GM19193 (cell line): Measurements from ENCODE around the gene JADE1.
A peak's percentile ranks its signal among the peaks of the same experiment; 100 is the strongest.

Experiments
- POLR2A ChIP-seq: IDR thresholded peaks from 4 replicates; pipeline ENCODE4 v1.6.1; 2011; ENCODE audit not compliant: insufficient read depth, insufficient read length; ENCODE audit errors: extremely low read depth

The JADE1 gene

DNA sequence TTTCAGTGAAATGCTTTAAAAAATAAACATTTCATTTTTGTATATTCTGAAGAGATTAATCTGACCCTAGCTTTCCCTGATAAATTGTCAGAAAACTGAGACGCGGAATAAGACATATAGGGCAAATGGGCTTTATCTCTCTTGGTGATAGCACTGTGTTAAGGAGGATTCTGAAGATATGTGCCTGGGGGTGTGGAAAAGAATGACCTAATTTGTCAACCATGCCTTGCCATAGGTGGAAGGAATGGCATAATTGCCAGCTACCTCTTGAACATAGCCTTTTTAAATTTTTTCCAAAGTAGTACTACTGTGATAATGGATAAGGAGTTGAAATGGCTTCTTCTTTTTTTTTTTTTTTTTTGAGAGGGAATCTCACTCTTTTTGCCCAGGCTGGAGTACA lies 11.7 kb downstream of the JADE1 start:
- TF ChIP-seq POLR2A, result no peak

DNA sequence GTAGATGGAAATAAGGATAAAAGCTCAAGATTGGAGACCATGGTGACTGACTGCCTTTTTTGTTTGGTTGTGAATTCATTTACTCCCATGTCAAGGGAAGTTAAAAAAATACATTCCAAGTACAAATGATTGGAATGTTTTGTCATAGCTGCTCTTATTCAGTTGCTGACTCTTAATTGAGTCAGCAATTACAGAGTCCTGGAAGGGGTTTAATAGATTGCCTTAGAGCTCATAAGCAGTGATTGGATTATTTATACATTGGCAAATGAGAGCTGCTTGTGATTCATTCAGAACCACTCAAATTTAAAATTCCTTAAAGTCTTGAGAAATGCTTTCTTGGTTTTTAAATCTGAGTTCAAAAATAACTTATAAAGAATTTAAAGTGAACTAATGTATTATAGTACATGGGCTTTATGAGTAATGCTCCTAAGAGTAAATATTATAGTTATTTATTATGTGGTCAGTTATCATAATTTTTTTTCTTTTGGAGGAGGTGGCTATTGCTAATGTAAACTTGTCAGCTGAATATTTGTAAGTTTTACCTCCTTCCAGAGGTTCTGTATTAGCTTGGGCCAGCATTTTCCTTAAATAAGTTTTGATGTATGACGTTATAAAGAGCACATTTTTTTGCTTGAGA lies 13.6 kb downstream of the JADE1 start:
- no peak for TF ChIP-seq POLR2A

DNA sequence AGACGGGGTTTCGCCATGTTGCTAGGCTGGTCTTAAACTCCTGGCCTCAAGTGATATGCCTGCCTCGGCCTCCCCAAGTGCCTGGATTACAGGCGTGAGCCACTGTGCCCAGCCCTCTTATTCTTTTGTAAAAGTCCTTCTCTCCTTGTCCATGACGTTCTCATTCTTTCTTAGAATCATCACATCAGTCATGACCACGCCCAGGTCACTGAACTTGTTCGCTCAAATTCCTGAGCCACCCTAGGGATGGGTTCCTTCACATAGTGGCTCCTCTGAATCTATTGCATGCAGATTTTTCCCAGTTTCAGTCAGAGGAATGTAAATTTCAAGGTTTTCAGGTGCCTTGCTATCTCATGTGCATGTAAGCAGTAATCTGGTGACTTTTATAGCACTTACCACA lies 15.7 kb downstream of the JADE1 start:
- TF ChIP-seq POLR2A, result no peak

DNA sequence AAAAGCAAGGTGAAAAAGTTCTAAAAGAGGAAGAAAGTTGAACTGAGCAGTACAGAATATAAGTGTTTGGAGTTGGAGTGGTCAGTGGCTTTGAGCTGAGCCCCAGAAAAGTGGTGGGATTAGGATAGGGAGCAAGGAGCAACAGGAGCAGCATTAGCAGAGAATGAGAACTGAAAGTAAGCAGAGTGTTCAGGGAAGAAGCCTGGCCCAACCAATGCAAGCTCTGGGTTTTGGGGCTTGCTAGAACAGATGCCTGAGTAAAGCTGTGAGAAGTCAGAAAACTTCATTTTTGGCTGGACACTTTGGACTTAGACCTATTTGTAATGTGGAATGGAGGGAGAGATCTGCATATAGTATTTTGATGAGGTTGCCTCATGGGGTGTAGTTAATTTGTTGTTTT lies 17.8 kb downstream of the JADE1 start:
- TF ChIP-seq POLR2A, result no peak

DNA sequence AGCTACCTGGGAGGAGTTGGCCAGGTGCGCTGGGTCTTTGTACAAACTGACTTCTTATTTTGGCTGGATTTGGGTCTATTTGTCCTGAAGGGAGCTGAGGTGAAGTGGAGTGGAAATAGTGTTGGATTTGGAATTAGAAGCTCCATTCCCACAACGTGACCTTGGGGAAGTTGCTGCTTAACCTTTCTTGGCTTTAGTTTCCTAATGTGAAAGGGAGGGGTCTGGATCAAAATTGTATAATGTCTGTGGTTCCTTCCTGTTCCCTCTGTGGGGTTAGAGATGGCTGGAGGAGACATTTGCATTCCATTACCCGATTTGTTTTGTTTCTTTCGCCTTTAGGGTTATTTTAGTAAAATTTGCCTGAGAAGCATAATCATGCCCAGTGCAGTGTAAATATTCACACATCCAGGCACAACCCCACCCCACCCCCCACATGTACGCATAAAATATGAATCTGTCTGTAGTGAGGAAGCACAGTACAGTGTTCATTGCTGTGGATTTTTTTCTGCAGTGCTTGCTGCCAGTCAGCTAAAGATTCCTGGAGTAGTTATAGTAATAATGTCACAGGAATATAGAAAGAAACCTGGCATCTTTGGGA lies 21.5 kb downstream of the JADE1 start:
- no peak for TF ChIP-seq POLR2A

DNA sequence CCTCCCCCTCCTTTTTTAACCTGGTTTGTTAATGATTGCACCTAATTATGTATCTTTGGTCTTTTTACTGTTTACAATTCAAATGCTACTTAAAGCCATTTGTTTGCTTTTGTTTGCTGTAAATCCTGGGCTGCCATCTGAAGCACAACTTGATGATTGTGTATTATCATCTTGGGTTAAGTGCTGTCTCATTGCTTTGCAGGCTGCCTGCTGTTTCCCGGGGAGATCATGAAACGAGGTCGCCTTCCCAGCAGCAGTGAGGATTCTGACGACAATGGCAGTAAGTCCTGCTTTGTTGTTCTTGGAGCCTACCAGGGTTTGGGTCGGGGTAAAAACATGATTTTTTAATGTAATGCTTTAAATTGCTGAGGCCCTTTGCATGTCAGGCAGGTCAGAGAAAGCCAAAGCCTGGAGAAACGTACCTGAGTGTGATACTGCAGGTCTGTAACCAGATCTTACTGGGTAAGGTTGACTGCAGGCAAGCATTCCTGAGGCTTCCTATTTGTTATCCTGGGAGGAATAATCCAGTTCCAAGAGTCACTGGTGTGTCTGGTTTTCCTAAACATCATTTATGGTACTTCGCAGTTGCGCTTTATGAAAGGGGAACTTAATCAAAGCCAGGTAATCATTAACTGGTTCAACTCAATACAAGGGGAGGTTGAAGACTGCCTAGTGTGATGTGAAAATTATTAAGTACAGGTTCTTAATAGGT lies 22.2 kb downstream of the JADE1 start:
- TF ChIP-seq POLR2A, result peak; percentile 17

DNA sequence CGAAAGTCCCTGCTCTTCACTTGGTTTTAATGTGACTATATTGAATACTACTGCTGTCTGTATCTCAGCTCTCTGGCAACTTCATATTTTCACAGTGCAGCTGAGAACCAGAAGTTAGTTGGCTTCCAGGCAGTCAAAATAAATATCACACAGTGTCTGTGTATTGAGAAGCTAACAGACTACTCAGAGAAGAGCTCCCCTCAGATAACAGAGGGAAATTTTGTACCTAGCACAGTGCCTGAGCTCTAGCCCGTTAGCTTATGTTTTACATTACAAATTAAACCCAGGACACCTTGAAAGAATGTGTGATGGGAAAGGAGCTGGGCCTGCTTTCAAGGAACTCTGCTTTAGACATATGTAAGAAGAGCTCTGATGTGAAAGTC lies 22.7 kb downstream of the JADE1 start:
- no peak for TF ChIP-seq POLR2A

DNA sequence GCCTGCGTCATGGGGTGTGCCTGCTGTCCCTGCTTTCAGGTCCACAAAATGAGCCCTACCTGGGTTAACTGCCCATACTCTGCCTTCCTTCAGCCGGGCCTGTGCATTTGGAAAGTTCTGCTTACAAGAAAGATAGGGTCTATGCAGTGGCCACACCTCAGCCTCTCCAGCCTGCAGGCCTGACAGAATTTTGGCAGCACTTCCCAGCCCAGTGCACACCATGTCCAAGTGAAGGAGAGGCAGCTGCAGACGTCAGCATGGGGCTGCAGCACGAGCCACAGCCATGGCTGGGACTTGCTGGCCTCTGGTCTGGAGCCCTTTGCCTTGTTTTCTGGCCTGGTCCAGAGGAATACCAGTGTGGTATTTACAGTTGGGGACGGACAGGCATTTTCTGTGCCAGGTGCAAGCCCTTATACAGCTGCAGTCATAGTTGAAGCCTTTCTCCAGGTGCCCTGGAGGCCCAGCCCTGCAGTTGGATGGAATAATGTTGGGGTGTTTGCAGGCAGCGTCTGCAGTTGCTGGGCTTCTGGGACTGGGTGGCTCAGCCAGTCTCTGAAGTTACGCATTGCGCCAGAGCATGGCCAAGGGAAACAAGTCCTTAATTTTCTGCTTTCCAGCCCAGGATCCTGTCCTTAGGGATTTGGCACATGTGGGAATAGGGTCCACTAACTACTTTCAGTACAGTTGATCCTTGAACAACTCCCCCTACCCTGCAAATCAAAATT lies 26.2 kb downstream of the JADE1 start:
- TF ChIP-seq POLR2A, result no peak

DNA sequence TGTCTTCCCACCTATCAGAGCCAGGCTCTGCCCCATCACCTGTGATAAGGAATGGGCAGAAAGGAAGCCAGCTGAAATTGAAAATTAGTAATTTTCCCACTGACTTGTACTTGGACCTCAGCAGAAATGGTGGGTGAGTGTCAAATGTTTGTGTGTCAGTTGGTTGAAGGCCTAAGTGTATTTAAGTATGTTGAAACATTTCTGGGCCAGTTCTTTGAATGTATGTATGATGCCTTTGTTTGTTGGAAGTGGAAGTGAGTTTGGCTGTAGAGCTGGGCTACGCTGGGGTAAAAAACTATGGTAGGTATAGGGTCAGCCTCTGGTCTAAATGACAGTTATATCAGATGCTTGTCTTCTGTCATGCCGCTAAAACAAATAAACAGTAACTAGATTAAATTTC lies 27.7 kb downstream of the JADE1 start:
- no peak for TF ChIP-seq POLR2A

DNA sequence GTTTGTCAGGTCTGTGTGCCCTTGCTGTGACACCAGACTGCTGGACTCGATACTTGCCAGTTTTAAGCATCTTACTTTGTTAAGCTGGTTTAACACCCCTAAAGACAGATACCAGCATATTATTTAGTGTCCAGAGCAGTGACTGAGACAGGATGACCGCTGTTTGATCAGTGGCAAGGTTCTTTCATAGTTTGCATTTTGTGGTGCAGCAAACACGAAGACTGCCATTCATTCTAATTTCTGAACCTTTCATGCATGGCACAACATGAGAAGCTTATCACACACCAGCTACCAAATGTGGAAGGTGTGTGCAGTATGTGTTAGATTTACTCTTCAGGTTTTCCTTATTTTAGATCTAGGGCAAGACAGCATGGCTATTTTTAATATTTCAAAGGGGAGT lies 28.2 kb downstream of the JADE1 start:
- no peak for TF ChIP-seq POLR2A

DNA sequence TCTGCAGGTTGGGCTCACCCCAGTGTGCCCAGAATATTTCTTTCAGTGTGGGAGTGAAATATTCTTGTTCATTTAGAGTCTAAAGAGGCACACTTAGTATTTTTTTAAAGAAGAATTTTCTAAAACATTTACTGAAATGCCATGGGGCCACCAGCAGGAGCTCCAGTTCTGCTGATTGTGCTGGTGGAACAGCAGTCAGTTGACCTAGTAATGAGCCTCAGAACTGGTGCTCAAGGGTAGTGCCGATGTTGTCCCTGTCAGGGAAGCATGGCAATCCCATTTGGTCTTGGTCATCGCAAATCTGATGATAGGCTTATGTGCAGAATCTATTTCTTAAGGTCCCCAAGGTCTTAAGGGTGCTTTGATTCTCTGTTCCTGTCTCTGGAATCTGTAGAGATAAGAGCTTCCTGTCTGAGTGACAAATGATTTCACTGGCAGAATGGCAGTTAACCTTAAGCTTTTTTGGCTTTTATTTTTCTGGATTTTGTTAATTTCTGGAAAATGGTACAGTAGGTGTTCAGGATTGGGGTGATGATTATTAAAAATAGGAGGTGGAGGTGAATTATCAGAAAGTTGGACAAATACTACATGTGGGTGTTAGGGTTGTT lies 31.3 kb downstream of the JADE1 start:
- TF ChIP-seq POLR2A, result no peak

DNA sequence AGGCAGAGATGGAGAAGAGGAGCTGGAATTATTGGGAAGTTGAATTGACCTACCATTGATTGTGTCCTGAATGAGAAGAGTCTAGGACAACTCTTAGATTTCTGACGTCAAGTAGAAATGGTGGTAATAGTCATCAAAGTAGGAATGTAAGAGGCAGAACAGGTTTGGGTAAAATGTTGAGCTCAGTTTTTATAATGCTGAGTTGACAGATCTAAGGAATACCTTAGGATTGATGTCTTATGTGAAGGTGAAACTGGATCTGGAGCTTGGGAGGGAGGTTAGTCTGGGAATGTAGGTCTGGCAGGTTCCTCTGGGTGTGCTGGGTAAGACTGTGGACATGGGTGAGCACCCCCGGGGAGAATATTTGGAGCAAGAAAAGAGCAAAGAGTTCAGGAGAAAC lies 31.9 kb downstream of the JADE1 start:
- TF ChIP-seq POLR2A, result no peak

DNA sequence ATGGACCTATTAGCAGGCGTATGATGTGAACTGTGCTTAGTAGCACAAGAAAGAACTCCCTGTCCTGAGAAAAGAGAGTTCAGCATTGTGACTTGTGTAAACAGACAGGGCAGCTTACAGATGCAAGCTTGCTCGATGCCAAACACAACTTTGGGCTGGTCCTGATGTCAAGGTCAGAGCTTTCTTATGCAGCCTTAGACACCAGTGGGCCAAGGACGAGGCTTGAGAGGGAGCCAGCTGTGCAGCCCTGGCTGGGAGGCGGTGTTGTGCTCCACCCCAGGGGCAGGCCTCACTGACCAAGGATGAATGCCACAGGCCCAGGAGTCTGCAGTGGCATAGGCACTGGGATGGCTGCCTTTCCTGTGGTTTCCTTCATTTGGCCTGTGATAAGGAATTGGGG lies 35.4 kb downstream of the JADE1 start:
- TF ChIP-seq POLR2A, result no peak

DNA sequence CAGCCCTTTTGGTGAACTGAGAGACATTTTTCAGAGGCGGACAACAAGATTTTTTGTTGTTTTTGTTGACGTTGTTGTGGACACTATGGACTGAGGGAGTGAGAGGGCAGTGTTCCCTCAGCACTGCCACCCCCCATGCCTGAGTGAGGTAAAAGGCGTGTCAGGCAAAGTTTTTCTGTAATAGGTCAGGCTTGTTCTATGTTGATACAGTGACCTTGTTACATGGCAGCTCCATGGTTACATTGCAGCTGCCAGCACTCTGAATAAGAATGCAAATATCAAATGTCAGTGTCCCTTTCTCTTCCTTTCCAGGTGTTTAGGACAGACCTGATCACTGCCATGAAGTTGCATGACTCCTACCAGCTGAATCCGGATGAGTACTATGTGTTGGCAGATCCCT lies 36.6 kb downstream of the JADE1 start:
- TF ChIP-seq POLR2A, result no peak

DNA sequence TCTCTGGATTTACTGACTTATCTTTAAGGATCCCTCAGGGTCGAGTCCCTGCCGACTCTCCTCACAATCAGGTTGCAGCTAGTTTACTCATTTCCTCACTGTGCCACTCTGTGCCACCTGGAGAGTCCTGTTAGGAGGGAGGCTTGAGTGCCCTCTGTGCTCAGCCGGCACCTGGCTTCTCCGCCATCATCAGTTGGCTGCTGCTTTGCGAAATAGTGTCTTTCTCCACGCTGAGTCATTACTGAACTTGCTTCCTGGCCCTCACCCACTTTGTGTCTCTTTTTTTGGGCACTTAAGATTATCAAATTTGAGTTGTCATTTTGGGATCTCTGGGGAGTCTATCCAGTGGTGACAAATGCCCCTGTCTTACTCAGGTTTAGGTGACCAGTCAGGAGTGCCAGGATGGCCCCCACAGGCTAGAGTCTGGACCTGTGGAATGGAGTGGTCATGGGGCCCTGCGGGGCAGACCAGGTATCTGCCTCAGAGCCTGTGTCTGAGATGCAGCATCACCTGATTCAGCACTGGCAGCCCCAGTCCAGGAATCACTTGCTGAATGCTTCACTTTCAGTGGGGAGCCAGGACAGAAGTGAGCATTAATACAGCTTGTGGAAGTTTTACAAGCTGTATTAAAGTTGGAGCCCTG lies 37.7 kb downstream of the JADE1 start:
- no peak for TF ChIP-seq POLR2A
